SK-N-SH (cell line): Measurements from ENCODE around the gene GDF9.

Experiments used
- EP300 ChIP-seq, 2 experiments: IDR thresholded peaks; 2 replicates each; pipeline versions ENCODE4 v1.4.0 to v1.6.1; 2012; ENCODE audit warnings: borderline replicate concordance in 1 of 2, low read depth in 1 of 2, low read length in 1 of 2
- GATA2 ChIP-seq: sonication (generic); formaldehyde crosslinking; IDR thresholded peaks from 2 replicates; pipeline ENCODE4 v1.5.0; 2020; ENCODE audit warnings: mild to moderate bottlenecking, missing genetic modification reagents
- JUND ChIP-seq: IDR thresholded peaks from 2 replicates; pipeline ENCODE4 v1.4.0; 2012
- MEF2A ChIP-seq: IDR thresholded peaks from 2 replicates; pipeline ENCODE4 v1.4.0; 2012; ENCODE audit warnings: low read depth, borderline replicate concordance
- NFIC ChIP-seq: IDR thresholded peaks from 2 replicates; pipeline ENCODE4 v1.4.0; 2012; ENCODE audit warnings: borderline replicate concordance
- NRF1 ChIP-seq: IDR thresholded peaks from 2 replicates; pipeline ENCODE4 v1.6.1; 2012; ENCODE audit warnings: low read depth, mild to moderate bottlenecking, low read length
- POLR2AphosphoS5 ChIP-seq: IDR thresholded peaks from 2 replicates; pipeline ENCODE4 v1.6.1; 2012; ENCODE audit warnings: low read depth, low read length
- TAF1 ChIP-seq: IDR thresholded peaks from 2 replicates; pipeline ENCODE4 v1.6.1; 2012; ENCODE audit warnings: low read depth, mild to moderate bottlenecking, low read length, moderate library complexity, borderline replicate concordance
- USF2 ChIP-seq: fragments of 150-350 bp; IDR thresholded peaks from 2 replicates; pipeline ENCODE4 v1.6.1; 2017; ENCODE audit warnings: antibody characterized with exemption, low read length, low read depth, borderline replicate concordance
- YY1 ChIP-seq: IDR thresholded peaks from 2 replicates; pipeline ENCODE4 v1.4.0; 2012; ENCODE audit warnings: low read depth, mild to moderate bottlenecking
- TF ChIP-seq, protein P1 (sequence below): fragments of 200-600 bp; sonication (generic); IDR thresholded peaks from 2 replicates; pipeline ENCODE4 v1.6.1; 2017; ENCODE audit warnings: antibody characterized with exemption, mild to moderate bottlenecking, moderate library complexity
- TF ChIP-seq, protein P2 (sequence below): IDR thresholded peaks from 2 replicates; pipeline ENCODE4 v1.6.1; 2012; ENCODE audit warnings: mild to moderate bottlenecking, low read depth, low read length, moderate library complexity

- TF ChIP-seq TAF1, result no peak
- TF ChIP-seq, protein P1, sequence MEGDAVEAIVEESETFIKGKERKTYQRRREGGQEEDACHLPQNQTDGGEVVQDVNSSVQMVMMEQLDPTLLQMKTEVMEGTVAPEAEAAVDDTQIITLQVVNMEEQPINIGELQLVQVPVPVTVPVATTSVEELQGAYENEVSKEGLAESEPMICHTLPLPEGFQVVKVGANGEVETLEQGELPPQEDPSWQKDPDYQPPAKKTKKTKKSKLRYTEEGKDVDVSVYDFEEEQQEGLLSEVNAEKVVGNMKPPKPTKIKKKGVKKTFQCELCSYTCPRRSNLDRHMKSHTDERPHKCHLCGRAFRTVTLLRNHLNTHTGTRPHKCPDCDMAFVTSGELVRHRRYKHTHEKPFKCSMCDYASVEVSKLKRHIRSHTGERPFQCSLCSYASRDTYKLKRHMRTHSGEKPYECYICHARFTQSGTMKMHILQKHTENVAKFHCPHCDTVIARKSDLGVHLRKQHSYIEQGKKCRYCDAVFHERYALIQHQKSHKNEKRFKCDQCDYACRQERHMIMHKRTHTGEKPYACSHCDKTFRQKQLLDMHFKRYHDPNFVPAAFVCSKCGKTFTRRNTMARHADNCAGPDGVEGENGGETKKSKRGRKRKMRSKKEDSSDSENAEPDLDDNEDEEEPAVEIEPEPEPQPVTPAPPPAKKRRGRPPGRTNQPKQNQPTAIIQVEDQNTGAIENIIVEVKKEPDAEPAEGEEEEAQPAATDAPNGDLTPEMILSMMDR, result no peak
- TF ChIP-seq NFIC, result no peak
- TF ChIP-seq POLR2AphosphoS5, result no peak
- TF ChIP-seq, protein P2, sequence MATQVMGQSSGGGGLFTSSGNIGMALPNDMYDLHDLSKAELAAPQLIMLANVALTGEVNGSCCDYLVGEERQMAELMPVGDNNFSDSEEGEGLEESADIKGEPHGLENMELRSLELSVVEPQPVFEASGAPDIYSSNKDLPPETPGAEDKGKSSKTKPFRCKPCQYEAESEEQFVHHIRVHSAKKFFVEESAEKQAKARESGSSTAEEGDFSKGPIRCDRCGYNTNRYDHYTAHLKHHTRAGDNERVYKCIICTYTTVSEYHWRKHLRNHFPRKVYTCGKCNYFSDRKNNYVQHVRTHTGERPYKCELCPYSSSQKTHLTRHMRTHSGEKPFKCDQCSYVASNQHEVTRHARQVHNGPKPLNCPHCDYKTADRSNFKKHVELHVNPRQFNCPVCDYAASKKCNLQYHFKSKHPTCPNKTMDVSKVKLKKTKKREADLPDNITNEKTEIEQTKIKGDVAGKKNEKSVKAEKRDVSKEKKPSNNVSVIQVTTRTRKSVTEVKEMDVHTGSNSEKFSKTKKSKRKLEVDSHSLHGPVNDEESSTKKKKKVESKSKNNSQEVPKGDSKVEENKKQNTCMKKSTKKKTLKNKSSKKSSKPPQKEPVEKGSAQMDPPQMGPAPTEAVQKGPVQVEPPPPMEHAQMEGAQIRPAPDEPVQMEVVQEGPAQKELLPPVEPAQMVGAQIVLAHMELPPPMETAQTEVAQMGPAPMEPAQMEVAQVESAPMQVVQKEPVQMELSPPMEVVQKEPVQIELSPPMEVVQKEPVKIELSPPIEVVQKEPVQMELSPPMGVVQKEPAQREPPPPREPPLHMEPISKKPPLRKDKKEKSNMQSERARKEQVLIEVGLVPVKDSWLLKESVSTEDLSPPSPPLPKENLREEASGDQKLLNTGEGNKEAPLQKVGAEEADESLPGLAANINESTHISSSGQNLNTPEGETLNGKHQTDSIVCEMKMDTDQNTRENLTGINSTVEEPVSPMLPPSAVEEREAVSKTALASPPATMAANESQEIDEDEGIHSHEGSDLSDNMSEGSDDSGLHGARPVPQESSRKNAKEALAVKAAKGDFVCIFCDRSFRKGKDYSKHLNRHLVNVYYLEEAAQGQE, result no peak
- TF ChIP-seq NRF1, result no peak
- TF ChIP-seq USF2, result no peak
- TF ChIP-seq MEF2A, result no peak
- no peak for TF ChIP-seq YY1
- TF ChIP-seq JUND, result no peak
- TF ChIP-seq GATA2 (CRISPR knock-in tag), result no peak
- no peak for TF ChIP-seq EP300 (IDR thresholded peaks at IDR 0.05; ENCODE audit: borderline replicate concordance in 1 of 2, low read depth in 1 of 2, low read length in 1 of 2)
Observed at GRCh38 chr5:132828846-132829494, 37.3 kb downstream of the GDF9 start.
